ENCODE results near the gene VPS4B.

GRCh38 chr18:63368611-63369010 lies 53.7 kb downstream of the VPS4B start:
- TF ChIP-seq POLR2AphosphoS5 (IDR thresholded peaks at IDR 0.05) (no peak), CTCF (IDR thresholded peaks at IDR 0.05) (no peak), POLR2A (IDR thresholded peaks at IDR 0.05) (no peak)

Measured in prostate gland (tissue), 2 donors.